H9 (cell line): Measurements from ENCODE around the gene LBX1. TPM values are rescaled to one million over a fixed set of nuclear protein-coding genes. Genes with fewer than 3 reads are reported as not detected.
A peak's percentile ranks its signal among the peaks of the same experiment; 100 is the strongest.

Experiments
- DNase-seq: peaks from one replicate; pipeline ENCODE4 v3.0.0-alpha.2; 2017
- H2AFZ ChIP-seq: one replicate; pipeline ENCODE4 v1.6.1; 2013; ENCODE audit warnings: mild to moderate bottlenecking, low read length, control low read depth, moderate library complexity
- H2AK5ac ChIP-seq: 2 replicates; pipeline ENCODE4 v1.6.1; 2013; ENCODE audit warnings: low read length, control low read depth, mixed read lengths; ENCODE audit not compliant: insufficient read length
- H2BK120ac ChIP-seq: one replicate; pipeline ENCODE4 v1.6.1; 2013; ENCODE audit warnings: low read depth, mild to moderate bottlenecking, low read length, control low read depth, inconsistent platforms; ENCODE audit not compliant: poor library complexity, severe bottlenecking
- H2BK12ac ChIP-seq: 2 replicates; pipeline ENCODE4 v1.6.1; 2013; ENCODE audit warnings: low read length, control low read depth, mixed read lengths, low read depth; ENCODE audit not compliant: insufficient read length
- H2BK15ac ChIP-seq: 2 replicates; pipeline ENCODE4 v1.6.1; 2013; ENCODE audit warnings: low read depth, low read length, control low read depth
- H2BK20ac ChIP-seq: one replicate; pipeline ENCODE4 v1.6.1; 2013; ENCODE audit warnings: low read depth, mild to moderate bottlenecking, low read length, control low read depth, inconsistent platforms; ENCODE audit not compliant: poor library complexity, severe bottlenecking
- H2BK5ac ChIP-seq: 2 replicates; pipeline ENCODE4 v1.6.1; 2013; ENCODE audit warnings: low read length, control low read depth, mixed read lengths; ENCODE audit not compliant: insufficient read length
- H3K14ac ChIP-seq: 2 replicates; pipeline ENCODE4 v1.6.1; 2013; ENCODE audit warnings: low read length, control low read depth; ENCODE audit not compliant: insufficient read depth
- H3K18ac ChIP-seq: 2 replicates; pipeline ENCODE4 v1.6.1; 2013; ENCODE audit warnings: low read depth, mild to moderate bottlenecking, mixed read lengths, low read length, control low read depth; ENCODE audit not compliant: insufficient read length
- H3K23ac ChIP-seq: 2 replicates; pipeline ENCODE4 v1.6.1; 2013; ENCODE audit warnings: low read length, control low read depth, mixed read lengths, low read depth; ENCODE audit not compliant: insufficient read length
- H3K23me2 ChIP-seq: 2 replicates; pipeline ENCODE4 v1.6.1; 2013; ENCODE audit warnings: low read depth, mild to moderate bottlenecking, mixed read lengths, low read length, control low read depth; ENCODE audit not compliant: insufficient read length, poor library complexity, severe bottlenecking
- H3K27ac ChIP-seq: 2 replicates; pipeline ENCODE4 v1.5.1; 2013; ENCODE audit warnings: low read length, control low read depth, mixed read lengths, low read depth; ENCODE audit not compliant: insufficient read length
- H3K27me3 ChIP-seq: 2 replicates; pipeline ENCODE4 v1.6.1; 2013; ENCODE audit warnings: low read length, control low read depth, inconsistent platforms; ENCODE audit not compliant: insufficient read depth
- H3K4ac ChIP-seq: 2 replicates; pipeline ENCODE4 v1.6.1; 2013; ENCODE audit warnings: low read depth, mild to moderate bottlenecking, control low read depth, inconsistent platforms, low read length, moderate library complexity
- H3K4me1 ChIP-seq: 2 replicates; pipeline ENCODE4 v1.6.1; 2013; ENCODE audit warnings: low read length, control low read depth, inconsistent platforms; ENCODE audit not compliant: insufficient read depth
- H3K4me2 ChIP-seq: 2 replicates; pipeline ENCODE4 v1.6.1; 2013; ENCODE audit warnings: low read length, control low read depth, mixed read lengths; ENCODE audit not compliant: insufficient read length, insufficient read depth
- H3K56ac ChIP-seq: 2 replicates; pipeline ENCODE4 v1.6.1; 2013; ENCODE audit warnings: low read depth, mild to moderate bottlenecking, mixed read lengths, low read length, control low read depth; ENCODE audit not compliant: insufficient read length
- H3K79me1 ChIP-seq: 2 replicates; pipeline ENCODE4 v1.6.1; 2013; ENCODE audit warnings: low read depth, mild to moderate bottlenecking, moderate library complexity, low read length, control low read depth, inconsistent platforms; ENCODE audit not compliant: insufficient read depth, poor library complexity, severe bottlenecking
- H3K79me2 ChIP-seq: 2 replicates; pipeline ENCODE4 v1.6.1; 2013; ENCODE audit warnings: low read length, control low read depth, inconsistent platforms; ENCODE audit not compliant: insufficient read depth
- H3K9ac ChIP-seq: 2 replicates; pipeline ENCODE4 v1.6.1; 2013; ENCODE audit warnings: low read length, control low read depth, mixed read lengths; ENCODE audit not compliant: insufficient read length; ENCODE audit errors: extremely low read depth
- H3K9me3 ChIP-seq: one replicate; pipeline ENCODE4 v1.6.1; 2013; ENCODE audit warnings: low read depth, low read length, inconsistent platforms; ENCODE audit not compliant: control insufficient read depth
- H3T11ph ChIP-seq: one replicate; pipeline ENCODE4 v1.6.1; 2013; ENCODE audit warnings: mild to moderate bottlenecking, low read length, control low read depth, inconsistent platforms
- H4K20me1 ChIP-seq: one replicate; pipeline ENCODE4 v1.6.1; 2013; ENCODE audit not compliant: control insufficient read depth, insufficient read length, insufficient read depth
- H4K5ac ChIP-seq: 2 replicates; pipeline ENCODE4 v1.6.1; 2013; ENCODE audit warnings: low read depth, mild to moderate bottlenecking, mixed read lengths, low read length, control low read depth; ENCODE audit not compliant: insufficient read length
- H4K8ac ChIP-seq: replicated peaks from 2 replicates; pipeline ENCODE4 v1.6.1; 2013; ENCODE audit warnings: low read length, control low read depth, mixed read lengths, low read depth; ENCODE audit not compliant: insufficient read length
- H4K91ac ChIP-seq: 2 replicates; pipeline ENCODE4 v1.6.1; 2013; ENCODE audit warnings: low read depth, mild to moderate bottlenecking, moderate library complexity, mixed read lengths, low read length, control low read depth; ENCODE audit not compliant: insufficient read length
- H3K27ac Mint-ChIP-seq, 3 experiments: 2 replicates in 2 of 3; 3 replicates in 1 of 3; pipeline ENCODE4 v1.8.0; 2020 to 2021; ENCODE audit warnings: mixed read lengths in 3 of 3, mild to moderate bottlenecking in 1 of 3, moderate library complexity in 1 of 3
- H3K27me3 Mint-ChIP-seq: 2 replicates; pipeline ENCODE4 v1.8.0; 2021; ENCODE audit warnings: low read depth, mild to moderate bottlenecking, moderate library complexity, mixed read lengths
- H3K36me3 Mint-ChIP-seq, 3 experiments: 2 replicates in 2 of 3; 3 replicates in 1 of 3; pipeline ENCODE4 v1.8.0; 2020 to 2021; ENCODE audit warnings: low read depth in 3 of 3, mixed read lengths in 3 of 3; ENCODE audit not compliant: insufficient read depth in 1 of 3
- H3K4me1 Mint-ChIP-seq, 2 experiments: 2 replicates each; pipeline ENCODE4 v1.8.0; 2020; ENCODE audit warnings: mixed read lengths in 2 of 2
- H3K4me3 Mint-ChIP-seq, 2 experiments: 2 replicates in 1 of 2; 3 replicates in 1 of 2; pipeline ENCODE4 v1.8.0; 2020 to 2021; ENCODE audit warnings: mild to moderate bottlenecking in 2 of 2, mixed read lengths in 2 of 2, moderate library complexity in 1 of 2
- H3K9me3 Mint-ChIP-seq, 2 experiments: 2 replicates in 1 of 2; 3 replicates in 1 of 2; pipeline ENCODE4 v1.8.0; 2020; ENCODE audit warnings: mild to moderate bottlenecking in 2 of 2, mixed read lengths in 2 of 2, moderate library complexity in 1 of 2
- CTCF ChIP-seq: fragments of 200-600 bp; sonication (generic); conservative IDR thresholded peaks from 3 replicates; pipeline ENCODE4 v1.8.0; 2021; ENCODE audit warnings: antibody characterized with exemption, mild to moderate bottlenecking
- WGBS: extraction: QIAGEN DNeasy Blood & Tissue Kit; methylation state at CpG from one replicate; pipeline ENCODE4 v1.1.7; 2013; ENCODE audit warnings: missing lambda C conversion rate, low lambda C conversion rate, mixed read lengths; ENCODE audit not compliant: insufficient read length; ENCODE audit errors: extremely low coverage; 5-methylcytosine and 5-hydroxymethylcytosine counted together
- total RNA-seq: library from RNA; stranded (reverse); gene quantifications from 2 replicates; pipeline ENCODE4 v1.2.1, GENCODE V29; 2021

Gene LBX1
- total RNA-seq, 1 experiment from 2014 or later = not detected

- peaks cover 100% of the 10 kb centered on the region for H3K27me3 Mint-ChIP-seq
- no peak overlapping the region for H3K56ac ChIP-seq
- peaks cover 59% of the 10 kb centered on the region for H3K27me3 ChIP-seq
- WGBS = no CpG with 5 or more reads among the region's 49 CpGs
- no peak overlapping the region for H3T11ph ChIP-seq
- no peaks in the 10 kb centered on the region for H3K79me1 ChIP-seq
- peaks cover 3% of the 10 kb centered on the region for H4K20me1 ChIP-seq
- no peak overlapping the region for H2AK5ac ChIP-seq
- no peak overlapping the region for H4K8ac ChIP-seq
- H3K9me3 ChIP-seq = no peaks in the 10 kb centered on the region
- no peak overlapping the region for H2BK15ac ChIP-seq
- peak; percentile 91 for DNase-seq
- no peaks in the 10 kb centered on the region; a peak in 1 of 5 replicates for H3K9me3 Mint-ChIP-seq
- H3K14ac ChIP-seq = no peak overlapping the region
- H3K4me1 ChIP-seq = no peaks in the 10 kb centered on the region
- no peak overlapping the region for H2BK120ac ChIP-seq
- H2BK12ac ChIP-seq = no peak overlapping the region
- no peak overlapping the region for H3K23ac ChIP-seq
- H3K4ac ChIP-seq = no peak overlapping the region
- H3K4me3 Mint-ChIP-seq = peak overlapping the region; percentile 47 to 86; a peak in 4 of 5 replicates
- TF ChIP-seq CTCF = peak; percentile 97
- H2BK20ac ChIP-seq = no peak overlapping the region
- no peak overlapping the region for H3K27ac Mint-ChIP-seq
- H3K23me2 ChIP-seq = peaks cover 7% of the 10 kb centered on the region
- H2BK5ac ChIP-seq = no peak overlapping the region
- no peaks in the 10 kb centered on the region for H3K36me3 Mint-ChIP-seq
- H3K4me2 ChIP-seq = peak overlapping the region; percentile 15
- no peak overlapping the region for H3K27ac ChIP-seq
- no peak overlapping the region for H4K5ac ChIP-seq
- peaks cover 14 to 29% of the 10 kb centered on the region in 2 experiments for H3K4me1 Mint-ChIP-seq
- H2AFZ ChIP-seq = no peak overlapping the region
- no peak overlapping the region for H4K91ac ChIP-seq
- H3K79me2 ChIP-seq = no peaks in the 10 kb centered on the region
- H3K18ac ChIP-seq = no peak overlapping the region
- H3K9ac ChIP-seq = no peak overlapping the region
Measured at GRCh38 chr10:101214446-101215396, 14.5 kb downstream of the LBX1 start.
